A673 (cell line): ENCODE results near the gene MFSD6.

ENCODE experiments used
- CTCF ChIP-seq: fragments of 300-800, 200-600 bp; sonication (generic); conservative IDR thresholded peaks from 2 replicates; pipeline ENCODE4 v1.5.1; 2017; ENCODE audit warnings: low read depth, mild to moderate bottlenecking, antibody characterized with exemption, low read length, moderate library complexity, mixed read lengths
- EZH2 ChIP-seq: fragments of 200-600 bp; sonication (generic); IDR thresholded peaks from 2 replicates; pipeline ENCODE4 v1.6.1; 2017; ENCODE audit warnings: borderline replicate concordance, low read depth, mild to moderate bottlenecking, mixed read lengths, antibody characterized with exemption, low read length; ENCODE audit not compliant: poor library complexity, severe bottlenecking

- TF ChIP-seq CTCF: no peak
- no peak for TF ChIP-seq EZH2
These were observed 550 bp downstream of the MFSD6 start for GRCh38 chr2:190408538-190409271.
